HCT116 (cell line): ENCODE measurements around the gene TRPM4. TPM values are rescaled to one million over a fixed set of nuclear protein-coding genes. Genes with fewer than 3 reads are reported as not detected.

ENCODE experiments used
- ATAC-seq: fragments of 200-7000 bp; cut with Tn5 transposase; 2 replicates; pipeline ENCODE4 v1.9.1; 2020; ENCODE audit warnings: mild to moderate bottlenecking, moderate library complexity
- BruUV-seq: library from RNA; stranded (reverse); fragments of 400-500 nt; replicated peaks from 2 replicates; lab custom pipeline; 2021; lab: Mats Ljungman, UMichigan
- CTCF ChIA-PET: fragments of 300-600 bp; sonication (Branson Sonifier 250); formaldehyde crosslinking; loops from one replicate; lab custom pipeline; 2021; ENCODE audit warnings: antibody characterized with exemption; lab: Charles Lee
- POLR2A ChIA-PET: fragments of 300-600, 350-600 bp; sonication (Branson Sonifier 250); formaldehyde crosslinking; loops from one replicate; lab custom pipeline; 2021; ENCODE audit warnings: antibody characterized with exemption; lab: Charles Lee
- RAD21 ChIA-PET, 2 experiments: fragments of 300-600 bp; sonication (Branson Sonifier 250); formaldehyde crosslinking; loops; one replicate each; lab custom pipeline; 2023; ENCODE audit warnings: low total read pairs in 2 of 2; ENCODE audit not compliant: uncharacterized antibody in 2 of 2, unreplicated experiment in 2 of 2, low non-redundant PET in 1 of 2; lab: Charles Lee
- DNase-seq: peaks from one replicate; pipeline ENCODE4 v3.0.0-alpha.2; 2010; ENCODE audit warnings: low read depth, low spot score
- H2AFZ ChIP-seq: fragments of 200-600 bp; shearing (Covaris generic), sonication (generic); 2 replicates; pipeline ENCODE4 v1.6.1; 2017; ENCODE audit warnings: low read depth, mixed run types, mixed read lengths, antibody characterized with exemption, low read length; ENCODE audit not compliant: poor library complexity, severe bottlenecking
- H3K27ac ChIP-seq: 2 replicates; pipeline ENCODE4 v1.5.1; 2012; ENCODE audit warnings: low read depth, low read length
- H3K27me3 ChIP-seq: fragments of 200-600 bp; sonication (generic); 2 replicates; pipeline ENCODE4 v1.6.1; 2016; ENCODE audit warnings: mixed run types, low read length, mixed read lengths; ENCODE audit not compliant: insufficient read depth
- H3K36me3 ChIP-seq, 2 experiments: fragments of 200-500 bp in 1 of 2; fragments of 200-600 bp in 1 of 2; sonication (Bioruptor generic) in 1 of 2; sonication (generic) in 1 of 2; 2 replicates each; pipeline versions ENCODE4 v1.5.1 to v1.6.1; 2014 to 2016; ENCODE audit warnings: low read length in 2 of 2, inconsistent platforms in 1 of 2, mixed read lengths in 1 of 2, mixed run types in 1 of 2; ENCODE audit not compliant: insufficient read depth in 2 of 2, control insufficient read depth in 1 of 2
- H3K4me1 ChIP-seq, 2 experiments: fragments of 200-600 bp in 1 of 2; sonication (generic) in 1 of 2; 2 replicates each; pipeline versions ENCODE4 v1.5.1 to v1.6.1; 2012 to 2017; ENCODE audit warnings: low read length in 2 of 2, inconsistent platforms in 1 of 2, mild to moderate bottlenecking in 1 of 2, mixed read lengths in 1 of 2, mixed run types in 1 of 2, moderate library complexity in 1 of 2; ENCODE audit not compliant: insufficient read depth in 2 of 2, control insufficient read depth in 1 of 2
- H3K4me2 ChIP-seq: fragments of 200-600 bp; sonication (generic); 2 replicates; pipeline ENCODE4 v1.6.1; 2017; ENCODE audit warnings: mixed run types, low read length, mixed read lengths
- H3K4me3 ChIP-seq, 2 experiments: fragments of 200-600 bp in 1 of 2; sonication (generic) in 1 of 2; replicated peaks in 1 of 2; 2 replicates each; pipeline ENCODE4 v1.5.1; 2011 to 2016; ENCODE audit warnings: low read length in 2 of 2, control low read depth in 1 of 2, low read depth in 1 of 2, mild to moderate bottlenecking in 1 of 2, mixed read lengths in 1 of 2, mixed run types in 1 of 2
- H3K79me2 ChIP-seq: fragments of 200-600 bp; sonication (generic); 2 replicates; pipeline ENCODE4 v1.6.1; 2017; ENCODE audit warnings: mild to moderate bottlenecking, mixed run types, low read length, moderate library complexity, mixed read lengths; ENCODE audit not compliant: insufficient read depth
- H3K9ac ChIP-seq: fragments of 200-600 bp; sonication (generic); 2 replicates; pipeline ENCODE4 v1.6.1; 2016; ENCODE audit warnings: low read length, mixed read lengths
- H3K9me2 ChIP-seq: fragments of 200-600 bp; sonication (generic), shearing (Covaris generic); 2 replicates; pipeline ENCODE4 v1.6.1; 2017; ENCODE audit warnings: mixed run types, mild to moderate bottlenecking, moderate library complexity; ENCODE audit not compliant: insufficient read depth
- H3K9me3 ChIP-seq, 2 experiments: fragments of 200-500 bp in 1 of 2; fragments of 200-600 bp in 1 of 2; sonication (Bioruptor generic) in 1 of 2; sonication (generic) in 1 of 2; 2 replicates each; pipeline ENCODE4 v1.6.1; 2014 to 2017; ENCODE audit warnings: low read length in 2 of 2, mixed read lengths in 2 of 2, inconsistent platforms in 1 of 2, low read depth in 1 of 2, mild to moderate bottlenecking in 1 of 2, mixed run types in 1 of 2, moderate library complexity in 1 of 2; ENCODE audit not compliant: control insufficient read depth in 1 of 2, insufficient read depth in 1 of 2
- H4K20me1 ChIP-seq: fragments of 200-600 bp; sonication (generic), shearing (Covaris generic); 2 replicates; pipeline ENCODE4 v1.6.1; 2017; ENCODE audit warnings: mixed run types, mild to moderate bottlenecking, moderate library complexity; ENCODE audit not compliant: insufficient read depth
- CEBPB ChIP-seq: IDR thresholded peaks from 2 replicates; pipeline ENCODE4 v1.6.1; 2012; ENCODE audit warnings: low read depth
- ELF1 ChIP-seq: IDR thresholded peaks from 2 replicates; pipeline ENCODE4 v1.6.1; 2012; ENCODE audit warnings: low read depth, borderline replicate concordance
- FOSL1 ChIP-seq: IDR thresholded peaks from 2 replicates; pipeline ENCODE4 v1.6.1; 2012; ENCODE audit warnings: low read depth
- POLR2AphosphoS5 ChIP-seq: IDR thresholded peaks from 2 replicates; pipeline ENCODE4 v1.6.1; 2011; ENCODE audit warnings: mild to moderate bottlenecking, low read depth, low read length, moderate library complexity
- RAD21 ChIP-seq: IDR thresholded peaks from 2 replicates; pipeline ENCODE4 v1.6.1; 2012; ENCODE audit warnings: low read depth, mild to moderate bottlenecking
- SRF ChIP-seq: IDR thresholded peaks from 2 replicates; pipeline ENCODE4 v1.6.1; 2012; ENCODE audit warnings: low read depth
- TCF7L2 ChIP-seq: IDR thresholded peaks from 2 replicates; pipeline ENCODE4 v1.7.0; 2011; ENCODE audit warnings: borderline replicate concordance, inconsistent platforms; ENCODE audit not compliant: insufficient read depth, insufficient read length; ENCODE audit errors: extremely low read depth
- YY1 ChIP-seq: IDR thresholded peaks from 2 replicates; pipeline ENCODE4 v1.6.1; 2011; ENCODE audit warnings: low read length, low read depth, moderate library complexity, mild to moderate bottlenecking; ENCODE audit not compliant: insufficient replicate concordance; ENCODE audit errors: extremely low read depth
- ZNF274 ChIP-seq: fragments of 200-500 bp; sonication (Bioruptor generic); IDR thresholded peaks from 2 replicates; pipeline ENCODE4 v1.6.1; 2014; ENCODE audit warnings: mild to moderate bottlenecking, low read depth, low read length, inconsistent platforms
- intact Hi-C: fragments of 100-400 bp; cut with micrococcal nuclease; formaldehyde crosslinking; loops from 2 replicates; pipeline ENCODE4 v1.10.0; 2022
- total RNA-seq: library from RNA; stranded (reverse); gene quantifications from one replicate; pipeline ENCODE4 v1.2.1, GENCODE V29; 2021; ENCODE audit not compliant: unreplicated experiment
- TF ChIP-seq, protein P1 (sequence below): IDR thresholded peaks from 2 replicates; pipeline ENCODE4 v1.6.1; 2012
- TF ChIP-seq, protein P2 (sequence below): IDR thresholded peaks from 2 replicates; pipeline ENCODE4 v1.6.1; 2012
- TF ChIP-seq, protein P3 (sequence below): IDR thresholded peaks from 2 replicates; pipeline ENCODE4 v1.6.1; 2011; ENCODE audit warnings: mild to moderate bottlenecking, low read length, moderate library complexity; ENCODE audit not compliant: insufficient replicate concordance; ENCODE audit errors: extremely low read depth
- TF ChIP-seq, protein P4 (sequence below), 3 experiments: fragments of 200-600 bp in 1 of 3; sonication (generic) in 1 of 3; IDR thresholded peaks in 2 of 3; conservative IDR thresholded peaks in 1 of 3; 2 replicates each; pipeline ENCODE4 v1.5.1; 2012 to 2017; ENCODE audit warnings: low read depth in 2 of 3, low read length in 2 of 3, antibody characterized with exemption in 1 of 3, borderline replicate concordance in 1 of 3, control low read depth in 1 of 3, mild to moderate bottlenecking in 1 of 3, mixed read lengths in 1 of 3, mixed run types in 1 of 3, moderate library complexity in 1 of 3; ENCODE audit not compliant: insufficient read depth in 1 of 3

TRPM4 gene
- total RNA-seq, 1 experiment from 2014 or later = 44.2 TPM

DNA sequence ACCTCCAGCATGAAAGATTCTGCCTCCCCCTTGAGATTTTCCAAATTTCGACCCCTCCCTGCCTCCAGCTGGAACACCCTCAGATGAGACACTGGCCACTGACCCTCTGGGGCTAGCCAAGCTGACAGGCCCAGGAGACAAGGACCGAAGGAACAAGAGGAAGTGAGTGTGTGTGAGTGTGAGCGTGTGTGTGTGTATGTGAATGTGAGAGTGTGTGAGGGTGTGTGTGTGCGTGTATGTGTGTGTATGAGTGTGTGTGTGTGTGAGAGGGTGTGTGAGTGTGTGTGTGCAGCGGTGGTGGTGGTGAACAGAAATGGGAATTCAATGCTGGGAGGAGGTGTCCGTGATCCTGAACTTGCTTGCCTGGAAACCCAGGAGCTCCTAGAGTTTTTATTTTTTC, 16.2 kb upstream of the TRPM4 start:
- BruUV-seq = no TSS peak
- Histone ChIP-seq H3K4me2 (no peak overlapping the region), H3K36me3 (no peaks in the 10 kb centered on the region), H3K4me1 (peaks cover 7 to 13% of the 10 kb centered on the region in 2 experiments), H3K4me3 (no peak overlapping the region), H2AFZ (no peak overlapping the region), H3K27ac (no peak overlapping the region), H3K9me2 (no peaks in the 10 kb centered on the region)
- CTCF ChIA-PET = no interaction called here
- RAD21 ChIA-PET = no interaction called here
- ATAC-seq = no peak
- TF ChIP-seq RAD21 (no peak), YY1 (no peak), ZNF274 (no peak), POLR2AphosphoS5 (no peak), SRF (no peak), TCF7L2 (no peak), FOSL1 (no peak)
- TF ChIP-seq, all 23 proteins: peak for 0
- no peaks in the 10 kb centered on the region for H4K20me1 ChIP-seq
- intact Hi-C loops = no loop called here
- POLR2A ChIA-PET = no interaction called here
- no peaks in the 10 kb centered on the region for H3K79me2 ChIP-seq
- DNase-seq = no peak
- H3K27me3 ChIP-seq = no peaks in the 10 kb centered on the region
- no peak overlapping the region for H3K9ac ChIP-seq
- H3K9me3 ChIP-seq = no peaks in the 10 kb centered on the region

DNA sequence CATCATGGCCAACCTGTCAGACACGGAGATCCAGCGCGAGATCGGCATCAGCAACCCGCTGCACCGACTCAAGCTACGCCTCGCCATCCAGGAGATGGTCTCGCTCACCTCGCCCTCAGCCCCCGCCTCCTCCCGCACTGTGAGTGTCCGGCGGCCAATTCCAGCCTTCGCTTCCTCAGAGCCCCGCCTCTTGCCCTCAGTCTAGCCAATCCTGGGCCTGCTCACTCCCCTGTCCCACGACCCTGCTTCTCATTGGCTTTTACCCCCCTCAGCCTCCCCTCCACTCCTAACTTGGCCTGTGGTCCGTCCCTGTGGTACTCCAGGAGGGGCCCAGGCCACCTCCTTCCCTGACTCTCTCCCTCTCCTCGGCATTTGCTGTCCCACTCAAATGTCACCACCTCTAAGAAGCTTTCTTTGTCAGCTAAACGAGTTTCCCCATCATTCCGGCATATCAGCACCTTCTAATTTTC, 14.7 kb upstream of the TRPM4 start:
- BruUV-seq = no TSS peak
- no peak overlapping the region for H3K4me3 ChIP-seq
- no peak overlapping the region for H3K27ac ChIP-seq
- H2AFZ ChIP-seq = no peak overlapping the region
- ATAC-seq (peak; percentile 48), DNase-seq (no peak)
- H3K79me2 ChIP-seq = no peaks in the 10 kb centered on the region
- H3K27me3 ChIP-seq = no peaks in the 10 kb centered on the region
- no peaks in the 10 kb centered on the region for H4K20me1 ChIP-seq
- ChIA-PET POLR2A (no interaction called here), CTCF (no interaction called here), RAD21 (no interaction called here)
- H3K9me3 ChIP-seq = no peaks in the 10 kb centered on the region
- no peaks in the 10 kb centered on the region for H3K9me2 ChIP-seq
- intact Hi-C loops = no loop called here
- H3K4me2 ChIP-seq = no peak overlapping the region
- H3K4me1 ChIP-seq = peaks cover 8 to 18% of the 10 kb centered on the region in 2 experiments
- no peak overlapping the region for H3K9ac ChIP-seq
- H3K36me3 ChIP-seq = no peaks in the 10 kb centered on the region
- TF ChIP-seq SRF (no peak), ZNF274 (no peak), ELF1 (no peak), CEBPB (no peak), POLR2AphosphoS5 (no peak), TCF7L2 (no peak), YY1 (no peak)
- TF ChIP-seq, protein P1, sequence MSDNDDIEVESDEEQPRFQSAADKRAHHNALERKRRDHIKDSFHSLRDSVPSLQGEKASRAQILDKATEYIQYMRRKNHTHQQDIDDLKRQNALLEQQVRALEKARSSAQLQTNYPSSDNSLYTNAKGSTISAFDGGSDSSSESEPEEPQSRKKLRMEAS = no peak
- TF ChIP-seq, protein P2, sequence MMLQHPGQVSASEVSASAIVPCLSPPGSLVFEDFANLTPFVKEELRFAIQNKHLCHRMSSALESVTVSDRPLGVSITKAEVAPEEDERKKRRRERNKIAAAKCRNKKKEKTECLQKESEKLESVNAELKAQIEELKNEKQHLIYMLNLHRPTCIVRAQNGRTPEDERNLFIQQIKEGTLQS = no peak
- TF ChIP-seq, protein P3, sequence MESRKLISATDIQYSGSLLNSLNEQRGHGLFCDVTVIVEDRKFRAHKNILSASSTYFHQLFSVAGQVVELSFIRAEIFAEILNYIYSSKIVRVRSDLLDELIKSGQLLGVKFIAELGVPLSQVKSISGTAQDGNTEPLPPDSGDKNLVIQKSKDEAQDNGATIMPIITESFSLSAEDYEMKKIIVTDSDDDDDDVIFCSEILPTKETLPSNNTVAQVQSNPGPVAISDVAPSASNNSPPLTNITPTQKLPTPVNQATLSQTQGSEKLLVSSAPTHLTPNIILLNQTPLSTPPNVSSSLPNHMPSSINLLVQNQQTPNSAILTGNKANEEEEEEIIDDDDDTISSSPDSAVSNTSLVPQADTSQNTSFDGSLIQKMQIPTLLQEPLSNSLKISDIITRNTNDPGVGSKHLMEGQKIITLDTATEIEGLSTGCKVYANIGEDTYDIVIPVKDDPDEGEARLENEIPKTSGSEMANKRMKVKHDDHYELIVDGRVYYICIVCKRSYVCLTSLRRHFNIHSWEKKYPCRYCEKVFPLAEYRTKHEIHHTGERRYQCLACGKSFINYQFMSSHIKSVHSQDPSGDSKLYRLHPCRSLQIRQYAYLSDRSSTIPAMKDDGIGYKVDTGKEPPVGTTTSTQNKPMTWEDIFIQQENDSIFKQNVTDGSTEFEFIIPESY = no peak
- TF ChIP-seq, protein P4, sequence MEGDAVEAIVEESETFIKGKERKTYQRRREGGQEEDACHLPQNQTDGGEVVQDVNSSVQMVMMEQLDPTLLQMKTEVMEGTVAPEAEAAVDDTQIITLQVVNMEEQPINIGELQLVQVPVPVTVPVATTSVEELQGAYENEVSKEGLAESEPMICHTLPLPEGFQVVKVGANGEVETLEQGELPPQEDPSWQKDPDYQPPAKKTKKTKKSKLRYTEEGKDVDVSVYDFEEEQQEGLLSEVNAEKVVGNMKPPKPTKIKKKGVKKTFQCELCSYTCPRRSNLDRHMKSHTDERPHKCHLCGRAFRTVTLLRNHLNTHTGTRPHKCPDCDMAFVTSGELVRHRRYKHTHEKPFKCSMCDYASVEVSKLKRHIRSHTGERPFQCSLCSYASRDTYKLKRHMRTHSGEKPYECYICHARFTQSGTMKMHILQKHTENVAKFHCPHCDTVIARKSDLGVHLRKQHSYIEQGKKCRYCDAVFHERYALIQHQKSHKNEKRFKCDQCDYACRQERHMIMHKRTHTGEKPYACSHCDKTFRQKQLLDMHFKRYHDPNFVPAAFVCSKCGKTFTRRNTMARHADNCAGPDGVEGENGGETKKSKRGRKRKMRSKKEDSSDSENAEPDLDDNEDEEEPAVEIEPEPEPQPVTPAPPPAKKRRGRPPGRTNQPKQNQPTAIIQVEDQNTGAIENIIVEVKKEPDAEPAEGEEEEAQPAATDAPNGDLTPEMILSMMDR (IDR thresholded peaks at IDR 0.05 in 2 of 3, conservative IDR thresholded peaks at IDR 0.05 in 1 of 3; ENCODE audit: borderline replicate concordance in 1 of 3, insufficient read depth in 1 of 3, low read depth in 2 of 3, low read length in 2 of 3) = no peak
